Stimulated activated CD4-positive, alpha-beta T cell treated with anti-CD3 and anti-CD28 coated beads, Interleukin-1b, Interleukin-23, amount 100 ng/mL, for 48 hours (primary cell): Measurements from ENCODE around the gene KRTAP10-3.

Source experiments
- DNase-seq: peaks from one replicate; pipeline ENCODE4 v3.0.0-alpha.2; 2020

Gene KRTAP10-3

DNA sequence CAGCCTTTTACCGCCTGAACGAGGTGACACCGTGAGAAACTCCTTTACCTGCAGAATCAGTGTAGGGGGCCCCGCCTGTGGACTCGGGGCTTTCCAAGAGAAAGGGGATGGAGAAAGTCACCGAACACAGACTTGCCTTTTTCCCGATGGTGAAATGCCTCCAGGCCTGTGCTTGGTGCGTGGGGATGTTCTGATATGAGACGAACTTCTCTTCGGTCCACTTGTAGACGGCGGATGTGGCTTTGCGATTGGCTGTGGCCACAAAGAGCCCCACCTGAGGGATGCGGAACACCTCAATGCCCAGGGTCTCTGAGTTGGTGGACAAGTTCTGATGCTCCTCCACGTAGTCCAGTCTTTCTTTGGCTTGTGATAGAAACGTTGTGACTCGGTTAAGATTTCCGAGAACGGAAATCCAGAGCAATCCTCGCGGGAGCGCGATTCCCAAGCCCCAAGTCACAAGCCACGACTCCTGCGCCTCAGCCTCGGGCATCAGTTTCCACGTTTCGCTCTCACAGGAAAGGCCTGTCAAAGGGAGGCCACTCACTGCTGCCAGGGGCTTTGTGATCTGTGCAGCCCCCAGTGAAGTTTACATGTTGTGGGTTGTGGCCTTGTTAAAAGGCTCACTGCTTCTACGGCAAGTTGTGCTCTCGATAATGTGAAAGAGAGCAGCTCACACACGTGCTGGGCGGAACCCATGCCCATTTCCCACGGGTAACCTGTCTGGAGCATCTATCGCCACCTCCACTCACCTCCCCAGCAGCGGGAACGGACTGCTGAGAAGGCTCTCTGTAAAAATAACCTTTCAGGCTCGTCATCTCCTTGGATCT is 31.2 kb downstream of the KRTAP10-3 start:
- DNase-seq = no peak

GRCh38 chr21:44526096-44526997 is 32.2 kb downstream of the KRTAP10-3 start:
- DNase-seq = no peak

DNA sequence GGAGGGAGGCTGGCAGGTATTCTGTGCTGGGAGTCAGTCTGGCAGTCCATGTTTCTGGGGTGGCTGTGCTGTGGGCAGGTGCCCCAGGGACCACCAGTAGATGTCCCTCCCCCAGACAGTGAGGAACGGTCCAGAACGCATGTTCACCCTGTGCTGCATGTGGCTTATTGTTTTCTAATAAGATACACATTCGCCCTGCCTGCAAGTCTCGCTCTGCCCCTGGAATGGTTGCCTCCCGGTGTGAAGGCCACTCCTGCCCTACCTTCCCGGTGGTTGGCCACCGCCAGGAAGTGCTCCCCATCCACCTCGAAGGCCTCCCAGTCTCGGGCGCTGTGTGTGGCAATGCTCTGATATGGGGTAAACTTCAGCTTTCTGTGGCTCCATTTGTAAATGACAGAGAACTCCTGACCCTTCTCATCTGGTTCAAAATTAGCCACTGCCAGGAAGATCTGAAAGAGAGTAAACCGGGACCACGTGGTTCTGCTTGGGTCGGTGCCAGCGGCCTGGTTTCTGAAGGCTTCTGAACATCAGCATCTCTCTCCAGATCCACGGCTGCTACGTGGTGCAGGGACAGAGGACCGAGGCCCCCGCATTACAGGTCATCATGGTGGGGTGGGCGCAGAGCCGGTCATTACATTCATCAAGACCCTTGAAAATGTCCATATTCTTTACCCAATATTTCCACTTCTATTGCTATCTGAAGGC is 33.1 kb downstream of the KRTAP10-3 start:
- no peak for DNase-seq

GRCh38 chr21:44524414-44525371 is 33.9 kb downstream of the KRTAP10-3 start:
- no peak for DNase-seq

GRCh38 chr21:44523567-44524413 is 34.8 kb downstream of the KRTAP10-3 start:
- no peak for DNase-seq

DNA sequence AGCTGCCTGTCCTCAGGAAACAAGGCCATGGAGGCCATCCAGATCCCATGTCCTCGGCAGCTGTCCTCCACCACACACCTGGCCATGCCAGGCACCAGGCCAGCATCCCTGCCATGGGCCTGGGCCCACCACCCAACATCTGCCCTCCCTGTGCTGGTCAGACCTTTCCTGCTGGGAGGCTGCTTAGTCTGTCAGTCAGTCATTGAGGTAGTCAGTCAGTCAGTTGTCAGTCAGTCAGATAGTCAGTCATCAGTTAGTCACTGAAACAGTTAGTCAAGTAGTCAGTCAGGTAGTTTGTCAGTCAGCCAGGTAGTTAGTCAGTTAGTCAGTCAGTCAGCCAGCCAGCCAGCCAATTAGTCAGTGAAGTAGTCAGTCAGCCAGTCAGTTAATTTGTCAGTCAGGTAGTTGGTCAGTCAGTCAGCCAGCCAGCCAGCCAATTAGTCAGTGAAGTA is 35.8 kb downstream of the KRTAP10-3 start:
- no peak for DNase-seq

- no peak for DNase-seq
Measured at GRCh38 chr21:44521928-44522752, 36.5 kb downstream of the KRTAP10-3 start.

GRCh38 chr21:44521301-44521927 is 37.2 kb downstream of the KRTAP10-3 start:
- DNase-seq = no peak

GRCh38 chr21:44520326-44521300 is 38.0 kb downstream of the KRTAP10-3 start:
- DNase-seq = no peak

DNA sequence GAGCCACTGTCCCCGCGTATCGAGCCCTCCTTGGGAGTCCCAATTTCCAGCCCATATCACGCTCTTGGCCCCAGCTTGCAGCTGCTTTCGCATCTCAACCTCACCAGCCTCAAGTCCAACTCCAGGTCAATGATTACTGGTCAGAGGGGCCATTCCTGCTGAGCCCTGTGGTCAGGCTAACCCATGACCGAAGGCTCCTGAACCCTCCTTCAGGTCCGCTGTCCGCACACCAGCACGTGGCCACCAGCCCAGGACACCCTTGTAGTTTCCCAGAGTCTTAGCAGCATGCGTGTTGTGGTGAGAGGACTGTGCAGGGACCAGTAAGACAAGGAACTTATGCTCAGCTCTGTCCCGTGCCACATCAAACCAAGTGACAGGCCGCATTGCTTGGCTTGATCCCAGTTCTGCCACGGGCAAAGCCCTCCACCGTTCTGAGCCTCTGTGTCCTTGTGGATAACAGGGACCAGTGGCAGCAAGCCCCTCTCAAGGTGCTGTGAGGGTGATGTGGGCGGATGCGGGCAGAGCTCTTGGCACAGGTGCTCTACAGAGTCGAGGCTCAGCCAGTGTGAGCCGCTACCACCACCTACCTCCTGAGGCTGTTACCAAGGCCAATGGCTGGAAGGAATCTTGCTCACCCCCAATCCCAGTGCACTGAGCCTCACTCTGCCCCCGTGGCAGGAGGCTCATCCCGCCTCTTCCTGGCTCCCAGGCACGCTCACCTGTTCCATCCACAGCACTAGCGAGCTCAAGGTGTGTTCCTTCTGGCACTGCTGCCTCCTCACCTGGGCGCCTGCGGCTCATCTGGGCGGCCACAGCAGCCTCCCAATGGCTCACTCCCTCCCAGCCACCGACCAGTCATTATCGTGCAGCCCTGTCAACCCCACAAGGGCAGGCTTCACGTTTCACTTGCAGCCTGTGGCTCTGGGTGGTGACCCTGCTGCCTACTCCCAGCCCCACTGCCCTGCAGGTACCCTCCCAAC is 39.0 kb downstream of the KRTAP10-3 start:
- DNase-seq = no peak

GRCh38 chr21:44518686-44519085 is 39.9 kb downstream of the KRTAP10-3 start:
- DNase-seq = no peak

- DNase-seq = peak; percentile 56
Measured at GRCh38 chr21:44517175-44517899, 41.3 kb downstream of the KRTAP10-3 start.

DNA sequence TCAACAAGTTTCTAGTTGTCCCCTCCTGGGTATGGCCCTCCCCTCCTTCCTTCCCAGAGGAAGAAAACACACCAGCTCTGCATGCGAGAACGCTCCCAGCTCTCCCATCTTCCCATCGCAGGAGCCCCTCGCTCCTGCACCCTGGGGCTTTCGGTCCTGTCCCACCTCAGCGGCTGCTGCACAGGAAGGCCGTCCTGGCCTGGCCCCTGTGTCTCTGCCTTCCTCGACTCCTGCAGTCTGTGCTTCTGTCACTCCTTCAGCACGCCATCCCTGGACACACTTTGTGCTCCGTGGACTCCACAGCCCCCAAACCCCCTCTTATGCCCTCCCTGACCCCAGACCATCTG is 41.8 kb downstream of the KRTAP10-3 start:
- no peak for DNase-seq

DNA sequence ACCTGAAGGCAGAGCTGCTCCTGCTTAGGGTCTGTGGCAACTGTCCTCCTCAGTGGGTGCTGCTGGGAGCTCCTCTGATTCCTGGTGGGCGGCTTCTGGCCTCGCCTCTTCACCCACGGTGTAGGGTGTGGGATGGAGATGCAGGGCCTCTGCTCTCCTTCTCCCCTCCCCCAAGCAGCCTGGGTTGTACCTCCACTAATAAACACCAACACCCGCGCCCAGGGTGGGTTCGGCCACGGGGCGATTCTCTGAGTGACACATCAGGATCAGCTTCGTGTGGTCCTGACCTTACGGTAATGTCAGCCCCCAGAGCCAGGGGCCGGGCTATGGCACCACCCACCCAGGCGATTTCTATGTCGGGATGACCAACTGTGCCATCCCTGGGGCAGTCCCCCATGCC is 42.3 kb downstream of the KRTAP10-3 start:
- no peak for DNase-seq

GRCh38 chr21:44515359-44516165 is 43.0 kb downstream of the KRTAP10-3 start:
- DNase-seq = no peak
